Non-pigmented ciliary epithelial cell (primary cell): Measurements from ENCODE around the gene TMEM245.
"Not testable (repeated sequence)": the region's sequence is repeated elsewhere in the genome, so short reads cannot be mapped to it uniquely, and the experiment has no call there.

ENCODE experiments used
- DNase-seq: peaks from one replicate; pipeline ENCODE4 v3.0.0-alpha.2; 2010; ENCODE audit warnings: low read depth

Gene TMEM245

GRCh38 chr9:109062543-109062942 is 57.2 kb downstream of the TMEM245 start:
- DNase-seq = no peak

GRCh38 chr9:109060191-109060590 is 59.6 kb downstream of the TMEM245 start:
- DNase-seq = no peak

- not testable (repeated sequence) for DNase-seq
These were observed 66.6 kb downstream of the TMEM245 start for GRCh38 chr9:109053121-109053520.

GRCh38 chr9:109052416-109052815 is 67.3 kb downstream of the TMEM245 start:
- DNase-seq = no peak

- no peak for DNase-seq
These were observed 68.0 kb downstream of the TMEM245 start for GRCh38 chr9:109051733-109052132.

- no peak for DNase-seq
These were observed 69.3 kb downstream of the TMEM245 start for GRCh38 chr9:109050444-109050843.

GRCh38 chr9:109048822-109049221 is 70.9 kb downstream of the TMEM245 start:
- DNase-seq = no peak

- no peak for DNase-seq
These were observed 72.5 kb downstream of the TMEM245 start for GRCh38 chr9:109047259-109047658.

GRCh38 chr9:109046346-109046745 is 73.4 kb downstream of the TMEM245 start:
- DNase-seq = no peak

GRCh38 chr9:109043578-109043977 is 76.2 kb downstream of the TMEM245 start:
- no peak for DNase-seq

GRCh38 chr9:109040571-109040970 is 79.2 kb downstream of the TMEM245 start:
- DNase-seq = no peak

- DNase-seq = no peak
These were observed 80.2 kb downstream of the TMEM245 start for GRCh38 chr9:109039539-109039938.

- DNase-seq = no peak
These were observed 81.6 kb downstream of the TMEM245 start for GRCh38 chr9:109037946-109038715.

- DNase-seq = no peak
These were observed 82.7 kb downstream of the TMEM245 start for GRCh38 chr9:109036744-109037680.

- peak; percentile 73 for DNase-seq
These were observed 83.9 kb downstream of the TMEM245 start for GRCh38 chr9:109035684-109036423.

GRCh38 chr9:109033941-109034700 is 85.6 kb downstream of the TMEM245 start:
- no peak for DNase-seq

GRCh38 chr9:109031241-109031640 is 88.5 kb downstream of the TMEM245 start:
- no peak for DNase-seq

GRCh38 chr9:109030426-109030825 is 89.3 kb downstream of the TMEM245 start:
- DNase-seq = no peak

GRCh38 chr9:109028457-109028856 is 91.3 kb downstream of the TMEM245 start:
- no peak for DNase-seq

GRCh38 chr9:109027176-109027575 is 92.6 kb downstream of the TMEM245 start:
- no peak for DNase-seq

GRCh38 chr9:109026306-109026705 is 93.4 kb downstream of the TMEM245 start:
- no peak for DNase-seq

- DNase-seq = no peak
These were observed 96.9 kb downstream of the TMEM245 start for GRCh38 chr9:109022873-109023272.
